Measurements from ENCODE around the gene MTREX.

GRCh38 chr5:55441107-55441771, 133.4 kb downstream of the MTREX start:
- TF ChIP-seq CTCF (IDR thresholded peaks at IDR 0.05; ENCODE audit: low read depth, low read length, poor library complexity, severe bottlenecking) (no peak), EZH2phosphoT487 (IDR thresholded peaks at IDR 0.05; ENCODE audit: borderline replicate concordance, low read length) (no peak)
